Hematopoietic multipotent progenitor cell (in vitro differentiated cells): ENCODE measurements around the gene MUC3A. TPM values are rescaled to one million over a fixed set of nuclear protein-coding genes. Genes with fewer than 3 reads are reported as not detected.
"Not testable (repeated sequence)": the region's sequence is repeated elsewhere in the genome, so short reads cannot be mapped to it uniquely, and the experiment has no call there.

Experiments
- DNase-seq, 3 donors: peaks; one replicate each; pipeline ENCODE4 v3.0.0-alpha.2; 2011 to 2015; ENCODE audit warnings: low read depth in 2 of 3, low spot score in 2 of 3
- total RNA-seq: library from RNA; depleted of rRNA; stranded (reverse); fragments of >200 nt; gene quantifications from one replicate; pipeline ENCODE4 v1.2.3, GENCODE V29; 2012

Gene MUC3A
- total RNA-seq, 1 donor = under 0.01 TPM

- DNase-seq = no peak
These were observed 22.0 kb downstream of the MUC3A start for GRCh38 chr7:100971111-100972001.

DNA sequence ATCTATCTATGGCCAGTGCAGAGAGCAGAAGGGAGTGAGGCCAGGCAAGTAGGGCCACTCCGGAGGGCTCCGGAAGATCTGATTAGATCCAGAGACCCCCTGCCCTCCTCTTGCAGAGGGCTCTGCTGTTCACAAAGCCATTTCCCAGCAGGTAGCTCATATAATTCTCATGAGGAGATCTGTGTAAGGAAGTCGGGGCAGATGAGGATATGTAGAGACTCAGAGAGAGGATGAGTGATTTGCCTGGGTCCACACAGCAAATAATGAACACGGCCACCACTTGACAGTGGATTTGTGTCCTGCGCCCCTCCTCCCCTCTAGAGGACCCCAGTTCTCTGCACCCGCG, 22.6 kb downstream of the MUC3A start:
- no peak for DNase-seq

DNA sequence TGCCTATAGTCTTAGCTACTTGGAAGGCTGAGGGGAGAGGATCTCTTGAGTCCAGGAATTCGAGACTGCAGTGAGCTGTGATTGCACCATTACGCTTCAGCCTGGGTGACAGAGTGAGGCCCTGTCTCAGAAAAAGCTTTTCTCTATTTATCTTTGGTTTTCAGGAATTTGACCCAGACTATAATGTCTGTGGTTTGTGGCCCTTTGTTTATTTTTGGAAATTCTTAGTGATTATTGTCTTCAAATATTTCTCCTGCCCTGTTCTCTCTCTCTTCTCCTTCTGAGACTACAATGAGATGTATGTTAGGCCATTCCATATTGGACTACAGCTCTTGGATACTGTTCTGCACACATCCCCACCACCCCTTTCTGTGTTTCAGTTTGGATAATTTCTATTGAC, 24.7 kb downstream of the MUC3A start:
- DNase-seq = no peak

- DNase-seq = no peak
These were observed 26.1 kb downstream of the MUC3A start for GRCh38 chr7:100975371-100975821.

DNA sequence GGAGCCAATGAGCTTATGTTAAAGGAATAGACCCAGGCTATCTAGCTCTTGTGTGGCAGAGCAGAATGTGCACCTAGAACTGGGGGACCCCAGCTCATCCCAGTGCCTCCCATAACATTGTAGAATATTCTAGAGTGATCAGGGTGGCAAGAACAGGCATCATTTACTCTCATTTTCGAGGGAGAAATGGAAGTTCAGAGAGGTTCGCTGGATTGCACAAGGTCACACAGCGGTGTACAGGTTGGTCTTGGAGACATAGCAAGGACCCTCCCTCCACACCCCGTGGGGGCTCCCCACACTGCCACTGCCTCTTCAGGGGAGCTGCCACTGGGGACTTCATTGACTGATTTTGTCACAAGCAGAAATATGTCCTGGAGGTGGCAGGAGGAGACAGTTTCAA, 29.0 kb downstream of the MUC3A start:
- no peak for DNase-seq

DNA sequence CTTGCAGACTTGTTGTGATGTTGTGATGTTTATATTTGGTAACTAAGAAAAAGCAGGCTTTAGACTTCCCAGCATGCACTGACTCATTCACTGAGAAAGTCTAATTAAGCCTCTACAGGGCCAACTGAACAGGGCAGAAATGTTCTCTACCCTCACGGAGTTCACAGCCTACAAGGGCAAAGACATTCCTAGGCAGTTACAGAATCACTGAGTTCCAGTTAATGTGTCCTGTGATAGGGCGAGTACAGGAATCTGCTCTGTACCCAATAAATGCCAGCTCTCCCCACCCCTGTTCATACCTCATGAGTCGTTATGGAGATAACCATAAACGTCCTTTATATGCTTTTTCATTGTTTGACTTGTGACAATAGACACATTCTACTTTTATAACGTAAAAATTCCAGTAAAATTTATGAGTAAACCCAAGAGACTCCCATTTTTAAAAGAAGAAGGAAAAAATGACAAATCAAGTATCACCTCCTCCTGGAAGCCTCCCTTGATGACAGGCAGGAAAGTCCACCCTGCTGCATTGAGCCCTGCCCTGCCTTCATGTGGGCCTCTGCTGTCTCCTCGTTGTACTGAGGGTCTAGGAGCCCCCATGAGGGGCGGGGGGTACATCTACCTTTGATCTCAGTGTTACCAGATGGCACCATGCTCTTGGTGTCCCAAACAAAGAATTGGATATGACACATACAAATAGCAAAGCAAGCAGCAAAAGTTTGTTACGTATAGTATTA, 34.3 kb downstream of the MUC3A start:
- no peak for DNase-seq

DNA sequence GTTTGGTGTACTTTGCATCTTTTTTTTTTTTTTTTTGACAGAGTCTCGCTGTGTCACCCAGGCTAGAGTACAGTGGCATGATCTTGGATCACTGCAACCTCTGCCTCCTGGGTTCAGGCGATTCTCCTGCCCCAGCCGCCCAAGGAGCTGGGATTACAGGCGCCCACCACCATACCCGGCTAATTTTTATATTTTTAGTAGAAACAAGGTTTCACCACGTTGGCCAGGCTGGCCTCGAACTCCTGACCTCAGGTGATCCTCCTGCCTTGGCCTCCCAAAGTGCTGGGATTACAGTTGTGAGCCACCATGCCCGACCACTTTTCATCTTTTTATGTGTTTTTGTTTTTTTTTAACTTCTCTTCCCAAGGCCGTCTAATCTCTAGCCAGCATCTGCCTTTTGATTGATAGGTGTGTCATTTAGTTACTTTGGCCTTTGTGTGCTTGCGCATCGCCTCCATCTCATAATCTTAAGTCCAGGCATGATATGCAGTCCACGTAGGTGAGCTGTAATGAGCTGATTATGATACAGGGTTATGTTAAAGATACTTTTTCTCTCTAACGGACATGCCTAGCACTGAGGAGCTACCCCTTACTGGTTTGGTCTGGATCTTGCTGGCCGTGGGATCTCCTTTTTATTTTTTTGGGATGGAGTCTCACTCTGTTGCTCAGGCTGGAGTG, 35.0 kb downstream of the MUC3A start:
- not testable (repeated sequence) for DNase-seq

GRCh38 chr7:100985033-100985797, 35.9 kb downstream of the MUC3A start:
- not testable (repeated sequence) for DNase-seq

GRCh38 chr7:100991631-100992030, 42.3 kb downstream of the MUC3A start:
- no peak for DNase-seq

DNA sequence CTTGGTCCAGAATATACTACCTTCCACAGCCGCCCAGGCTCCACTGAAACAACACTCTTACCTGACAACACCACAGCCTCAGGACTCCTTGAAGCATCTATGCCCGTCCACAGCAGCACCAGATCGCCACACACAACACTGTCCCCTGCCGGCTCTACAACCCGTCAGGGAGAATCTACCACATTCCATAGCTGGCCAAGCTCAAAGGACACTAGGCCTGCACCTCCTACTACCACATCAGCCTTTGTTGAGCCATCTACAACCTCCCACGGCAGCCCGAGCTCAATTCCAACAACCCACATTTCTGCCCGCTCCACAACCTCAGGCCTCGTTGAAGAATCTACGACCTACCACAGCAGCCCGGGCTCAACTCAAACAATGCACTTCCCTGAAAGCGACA, 42.9 kb downstream of the MUC3A start:
- not testable (repeated sequence) for DNase-seq

GRCh38 chr7:100994671-100995070, 45.3 kb downstream of the MUC3A start:
- not testable (repeated sequence) for DNase-seq

GRCh38 chr7:100998530-100998929, 49.2 kb downstream of the MUC3A start:
- not testable (repeated sequence) for DNase-seq

GRCh38 chr7:100999334-100999733, 50.0 kb downstream of the MUC3A start:
- not testable (repeated sequence) for DNase-seq

GRCh38 chr7:101000025-101000424, 50.7 kb downstream of the MUC3A start:
- DNase-seq = not testable (repeated sequence)

- DNase-seq = not testable (repeated sequence)
These were observed 53.0 kb downstream of the MUC3A start for GRCh38 chr7:101002333-101002732.

GRCh38 chr7:101007361-101007760, 58.0 kb downstream of the MUC3A start:
- not testable (repeated sequence) for DNase-seq

- no peak for DNase-seq
These were observed 60.3 kb downstream of the MUC3A start for GRCh38 chr7:101009629-101010028.

DNA sequence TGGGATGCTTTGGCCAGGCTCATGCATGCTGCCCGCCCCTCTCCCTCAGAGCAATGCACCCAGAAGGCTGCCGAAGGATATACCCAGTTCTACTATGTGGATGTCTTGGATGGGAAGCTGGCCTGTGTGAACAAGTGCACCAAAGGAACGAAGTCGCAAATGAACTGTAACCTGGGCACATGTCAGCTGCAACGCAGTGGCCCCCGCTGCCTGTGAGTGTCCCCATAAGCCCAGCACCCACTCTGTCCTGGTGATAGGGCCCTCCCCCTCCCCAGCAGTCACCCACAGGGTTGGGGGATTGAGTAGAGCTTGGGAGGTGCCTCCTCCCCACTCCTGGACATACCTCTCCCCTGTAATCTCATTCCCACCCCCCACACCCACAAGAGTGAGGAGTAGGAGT, 63.6 kb downstream of the MUC3A start:
- no peak for DNase-seq

DNA sequence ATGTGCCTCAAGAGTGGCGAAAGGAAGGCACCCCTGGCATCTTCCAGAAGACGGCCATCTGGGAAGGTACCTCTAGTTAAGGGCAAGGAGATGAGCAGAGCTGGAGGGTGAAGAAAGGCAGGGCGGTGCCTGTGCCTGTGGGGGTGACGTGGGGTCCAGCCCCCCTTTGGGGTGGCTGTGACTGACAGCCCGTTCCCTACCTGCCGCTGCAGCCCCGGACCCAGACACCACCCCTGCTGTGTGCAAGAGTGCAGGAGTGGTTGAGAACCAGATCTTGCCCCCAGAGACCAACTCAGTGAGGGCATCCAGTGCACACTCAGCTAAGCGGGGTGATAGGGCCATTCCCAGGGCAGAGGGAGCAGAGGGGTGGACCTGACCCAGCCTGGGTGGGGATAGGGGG, 66.3 kb downstream of the MUC3A start:
- DNase-seq = no peak

- DNase-seq = peak; percentile 9 to 80 (median 76)
These were observed 67.9 kb downstream of the MUC3A start for GRCh38 chr7:101017064-101017777.
